ENCODE data around the gene PDLIM7.

The PDLIM7 gene

DNA sequence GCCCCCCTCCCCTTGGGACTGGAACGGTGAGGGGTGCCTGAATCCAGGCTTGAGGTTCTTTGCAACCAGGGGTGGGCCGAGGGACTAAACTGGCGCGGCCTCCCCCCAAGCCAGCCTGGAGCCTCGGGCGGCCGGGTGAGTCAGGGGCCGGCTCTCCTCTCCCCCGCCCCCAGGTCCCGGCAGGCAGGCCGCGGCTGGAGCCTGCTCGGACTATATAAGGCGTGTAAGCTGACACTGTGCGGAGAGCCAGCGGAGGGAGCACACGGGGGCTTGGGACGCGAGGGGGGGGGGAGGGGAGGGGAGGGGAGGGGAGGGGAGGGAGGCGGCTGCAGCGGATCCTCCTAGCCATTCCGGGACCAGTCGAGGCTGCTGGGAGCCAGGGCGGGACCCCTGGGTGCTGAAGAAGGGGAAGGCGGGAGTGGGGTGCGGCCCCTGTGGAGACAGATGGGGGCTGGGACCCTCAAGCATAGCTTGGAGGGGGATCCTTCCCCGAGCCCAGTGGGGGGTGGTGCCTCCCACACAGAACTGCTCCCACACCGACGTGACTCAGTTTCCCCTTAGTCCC, 595 bp downstream of the PDLIM7 start:
- CTCF ChIA-PET: interaction anchor here (0.6 to 16.4 kb wide), 11 partner anchors 12 to 188 kb away, joined by 3 to 261 read pairs (median 9); partner anchors contain the start of genes DBN1 and DDX41
- peak; percentile 67 for DNase-seq (ENCODE audit: low read depth, low spot score)
- TF ChIP-seq, protein P1, sequence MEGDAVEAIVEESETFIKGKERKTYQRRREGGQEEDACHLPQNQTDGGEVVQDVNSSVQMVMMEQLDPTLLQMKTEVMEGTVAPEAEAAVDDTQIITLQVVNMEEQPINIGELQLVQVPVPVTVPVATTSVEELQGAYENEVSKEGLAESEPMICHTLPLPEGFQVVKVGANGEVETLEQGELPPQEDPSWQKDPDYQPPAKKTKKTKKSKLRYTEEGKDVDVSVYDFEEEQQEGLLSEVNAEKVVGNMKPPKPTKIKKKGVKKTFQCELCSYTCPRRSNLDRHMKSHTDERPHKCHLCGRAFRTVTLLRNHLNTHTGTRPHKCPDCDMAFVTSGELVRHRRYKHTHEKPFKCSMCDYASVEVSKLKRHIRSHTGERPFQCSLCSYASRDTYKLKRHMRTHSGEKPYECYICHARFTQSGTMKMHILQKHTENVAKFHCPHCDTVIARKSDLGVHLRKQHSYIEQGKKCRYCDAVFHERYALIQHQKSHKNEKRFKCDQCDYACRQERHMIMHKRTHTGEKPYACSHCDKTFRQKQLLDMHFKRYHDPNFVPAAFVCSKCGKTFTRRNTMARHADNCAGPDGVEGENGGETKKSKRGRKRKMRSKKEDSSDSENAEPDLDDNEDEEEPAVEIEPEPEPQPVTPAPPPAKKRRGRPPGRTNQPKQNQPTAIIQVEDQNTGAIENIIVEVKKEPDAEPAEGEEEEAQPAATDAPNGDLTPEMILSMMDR (IDR thresholded peaks at IDR 0.05; ENCODE audit: insufficient read depth, low read length, missing control alignments): no peak
- peak overlapping the region; percentile 93 for H3K4me3 ChIP-seq (ENCODE audit: low read depth, low read length)
- POLR2A ChIA-PET: interaction anchor here (0.5 to 15.7 kb wide), 29 partner anchors 8 to 187 kb away, joined by 3 to 401 read pairs (median 5); partner anchors contain the start of genes DBN1, DDX41 and GRK6

DNA sequence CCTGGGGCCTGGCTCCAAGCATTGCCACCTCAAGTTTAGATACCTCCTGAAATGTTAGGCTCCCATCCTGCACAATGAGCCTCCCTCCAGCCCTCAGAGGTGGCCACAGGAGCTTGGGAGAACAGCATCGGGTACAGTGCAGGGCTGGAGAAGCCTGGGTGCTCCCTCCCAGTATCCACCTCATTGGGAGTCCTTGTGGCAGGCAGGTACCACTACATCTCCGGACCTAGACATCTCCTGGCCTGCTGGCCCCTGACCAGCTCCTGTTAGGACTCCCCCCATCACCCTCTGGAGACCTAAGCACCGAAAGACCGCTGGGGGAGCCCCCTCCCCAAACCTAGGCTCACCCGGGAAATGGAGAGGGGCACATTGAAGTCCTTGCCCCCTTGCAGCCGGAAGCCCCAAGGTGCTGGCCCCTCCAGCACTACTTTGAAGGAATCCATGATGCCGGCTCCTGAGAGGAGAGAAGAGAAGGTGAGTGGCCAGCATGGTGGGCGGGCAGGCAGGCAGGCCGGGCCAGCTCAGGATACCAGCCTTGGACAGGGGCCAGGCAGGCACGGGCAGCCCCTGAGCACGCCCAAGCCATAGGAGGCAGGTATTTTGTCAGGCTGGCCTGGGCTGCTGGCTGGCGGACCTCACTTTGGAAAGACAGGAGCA, 1.2 kb downstream of the PDLIM7 start:
- H3K4me3 ChIP-seq (ENCODE audit: low read depth, low read length): peak overlapping the region; percentile 93
- ChIA-PET POLR2A (interaction anchor here (0.5 to 15.7 kb wide), 25 partner anchors 9 to 187 kb away, joined by 3 to 401 read pairs (median 5); partner anchors contain the start of genes DBN1, DDX41 and DOK3), CTCF (interaction anchor here (0.6 to 16.4 kb wide), 11 partner anchors 21 to 266 kb away, joined by 3 to 261 read pairs (median 4); partner anchors contain the start of genes DBN1 and DDX41)
- DNase-seq (ENCODE audit: low read depth, low spot score): no peak
- TF ChIP-seq, protein P1 (IDR thresholded peaks at IDR 0.05; ENCODE audit: insufficient read depth, low read length, missing control alignments): peak; percentile 56

DNA sequence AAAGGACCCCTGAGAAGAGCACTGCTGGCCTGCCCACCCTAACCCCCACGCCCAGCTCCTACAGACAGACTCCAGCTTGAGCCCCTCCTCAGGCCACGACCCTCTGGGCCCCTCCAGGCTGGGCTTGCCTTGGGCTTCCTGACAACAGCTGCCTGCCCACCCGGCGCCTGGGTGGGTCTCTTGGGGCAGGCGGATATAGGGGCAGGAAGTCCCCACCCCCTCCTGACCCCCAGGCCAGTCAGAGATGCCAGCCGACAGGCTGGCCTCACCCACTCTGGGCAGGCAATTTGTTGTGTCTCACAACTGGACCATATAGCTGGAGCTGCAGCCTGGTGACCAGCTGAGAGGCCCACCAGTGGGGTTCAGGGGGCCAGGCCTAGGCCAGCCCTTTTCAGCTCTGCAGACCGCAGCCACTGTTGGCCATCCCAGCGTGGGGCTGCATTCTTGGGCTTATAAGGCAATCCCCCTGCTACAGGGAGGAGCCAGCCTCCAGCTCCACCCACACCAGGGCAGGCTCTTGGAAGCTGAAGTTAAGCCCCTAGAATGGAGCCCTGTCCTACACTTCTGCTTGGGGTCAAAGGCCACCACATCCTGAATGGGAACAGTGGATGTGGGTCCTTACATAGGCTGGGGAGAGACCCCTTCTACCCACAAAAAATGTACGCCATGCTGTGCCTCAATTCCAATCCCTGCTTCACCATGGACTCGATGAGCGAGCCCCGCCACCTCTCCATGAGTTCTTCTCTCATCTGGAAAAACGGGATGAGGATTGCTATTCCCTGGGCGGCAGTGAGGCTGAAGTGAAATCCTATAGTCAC, 2.0 kb downstream of the PDLIM7 start:
- ChIA-PET POLR2A (interaction anchor here (0.8 to 15.7 kb wide), 22 partner anchors 12 to 186 kb away, joined by 3 to 401 read pairs (median 6); partner anchors contain the start of genes DBN1, DOK3 and TMED9), CTCF (interaction anchor here (0.6 to 16.4 kb wide), 14 partner anchors 9 to 383 kb away, joined by 3 to 261 read pairs (median 4); partner anchors contain the start of genes DBN1 and DDX41)
- peak overlapping the region; percentile 93 for H3K4me3 ChIP-seq (ENCODE audit: low read depth, low read length)
- TF ChIP-seq, protein P1 (IDR thresholded peaks at IDR 0.05; ENCODE audit: insufficient read depth, low read length, missing control alignments): no peak
- peak; percentile 78 for DNase-seq (ENCODE audit: low read depth, low spot score)

DNA sequence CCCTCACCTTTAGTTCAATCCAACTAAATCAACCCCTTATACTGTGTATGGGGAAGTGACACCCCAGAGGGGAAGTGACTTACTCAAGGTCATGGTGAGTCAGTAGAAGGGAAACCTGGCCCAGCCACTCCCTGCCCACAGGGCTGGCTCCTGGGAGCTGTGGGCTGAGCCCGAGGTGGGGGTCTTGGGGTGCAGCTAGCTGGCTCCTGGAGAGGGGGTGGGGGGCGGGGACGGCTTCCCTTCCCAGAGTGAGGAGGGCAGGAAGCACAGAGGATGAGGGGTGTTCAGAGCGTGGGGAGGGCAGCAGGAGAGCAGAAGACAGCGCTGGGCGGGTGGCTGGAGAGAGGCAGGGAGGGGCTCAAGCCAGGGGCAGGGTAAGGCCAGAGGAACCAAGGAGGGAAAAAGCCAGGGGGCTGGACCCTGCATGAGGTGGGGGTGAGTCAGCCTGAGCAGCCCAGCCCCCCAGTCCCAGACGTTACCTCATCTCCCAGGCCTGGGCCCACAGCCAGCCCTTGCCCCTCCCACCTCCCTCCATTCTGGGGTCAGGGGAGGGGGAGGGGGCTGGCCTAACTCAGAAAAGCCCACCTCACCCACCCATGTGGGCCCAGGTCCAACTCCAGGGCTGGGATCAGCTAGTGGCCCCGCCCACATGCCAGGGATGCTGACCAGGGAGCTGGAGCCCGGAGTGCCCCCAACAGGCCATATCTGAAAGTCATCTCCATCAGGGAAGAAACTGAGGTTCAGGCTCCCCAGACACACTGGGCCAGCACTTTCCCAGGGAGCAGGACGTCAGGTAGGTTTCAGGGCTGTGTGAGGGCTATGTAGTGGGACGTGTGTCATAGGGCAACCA, 2.8 kb downstream of the PDLIM7 start:
- TF ChIP-seq, protein P1 (IDR thresholded peaks at IDR 0.05; ENCODE audit: insufficient read depth, low read length, missing control alignments): peak; percentile 69
- ChIA-PET CTCF (interaction anchor here (0.9 to 16.4 kb wide), 9 partner anchors 8 to 382 kb away, joined by 3 to 261 read pairs (median 4); partner anchors contain the start of gene DBN1), POLR2A (interaction anchor here (0.9 to 15.7 kb wide), 14 partner anchors 15 to 185 kb away, joined by 3 to 401 read pairs (median 6); partner anchors contain the start of genes DBN1, DOK3 and TMED9)
- no peak for DNase-seq (ENCODE audit: low read depth, low spot score)
- H3K4me3 ChIP-seq (ENCODE audit: low read depth, low read length): peak overlapping the region; percentile 93

DNA sequence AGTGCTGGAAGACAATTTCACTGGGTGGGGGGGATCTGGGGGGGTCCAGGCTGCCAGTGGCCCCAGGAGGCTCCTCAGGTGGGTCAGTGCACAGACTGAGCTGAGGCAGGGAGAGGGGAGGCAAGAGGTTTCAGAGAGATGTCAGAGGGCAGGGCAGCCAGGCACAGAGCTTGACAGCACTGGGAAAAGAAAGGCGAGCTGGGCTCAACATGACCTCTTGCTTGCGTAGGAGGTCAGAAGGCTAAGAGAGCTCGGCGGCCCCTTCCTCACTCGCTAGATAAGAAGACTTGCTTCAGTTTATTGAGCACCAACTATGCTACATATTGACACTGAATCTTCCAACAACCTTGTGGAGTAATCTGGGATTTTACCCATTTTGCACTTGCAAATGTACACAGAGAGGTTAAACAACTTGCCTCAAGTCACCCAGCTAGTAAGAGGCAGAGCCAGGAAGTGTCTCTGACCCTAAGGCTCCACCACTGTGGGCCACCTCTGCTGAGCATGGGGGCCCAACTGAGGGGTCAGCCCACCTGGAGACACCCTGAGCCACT, 3.5 kb downstream of the PDLIM7 start:
- CTCF ChIA-PET: interaction anchor here (1.2 to 16.4 kb wide), 5 partner anchors 8 to 103 kb away, joined by 3 to 261 read pairs (median 8); partner anchors contain the start of gene DBN1
- POLR2A ChIA-PET: interaction anchor here (1.2 to 15.7 kb wide), 6 partner anchors 15 to 60 kb away, joined by 4 to 401 read pairs (median 6); partner anchors contain the start of genes DBN1 and DOK3
- DNase-seq (ENCODE audit: low read depth, low spot score): no peak
- TF ChIP-seq, protein P1 (IDR thresholded peaks at IDR 0.05; ENCODE audit: insufficient read depth, low read length, missing control alignments): no peak
- peak overlapping the region; percentile 93 for H3K4me3 ChIP-seq (ENCODE audit: low read depth, low read length)
